Activated B cell treated with CpG ODN at 0.5 μM for 24 hours (primary cell): Measurements from ENCODE around the gene GRAMD2B. TPM values are rescaled to one million over a fixed set of nuclear protein-coding genes. Genes with fewer than 3 reads are reported as not detected.

Source experiments
- ATAC-seq: fragments of 200-7000 bp; cut with Tn5 transposase; one replicate; pipeline ENCODE4 v1.10.0; 2021; ENCODE audit warnings: low read depth, mild to moderate bottlenecking, moderate library complexity
- CTCF ChIA-PET: fragments of 350-600 bp; sonication (Branson Sonifier 250); formaldehyde crosslinking; loops from one replicate; lab custom pipeline; 2021; ENCODE audit warnings: antibody characterized with exemption; lab: Charles Lee
- POLR2A ChIA-PET: fragments of 350-600 bp; sonication (Branson Sonifier 250); formaldehyde crosslinking; loops from one replicate; lab custom pipeline; 2021; ENCODE audit warnings: antibody characterized with exemption; lab: Charles Lee
- DNase-seq: peaks from one replicate; pipeline ENCODE4 v3.0.0; 2022
- H3K27ac Mint-ChIP-seq: one replicate; pipeline ENCODE4 v1.8.0; 2020; ENCODE audit warnings: mixed read lengths
- H3K27me3 Mint-ChIP-seq: one replicate; pipeline ENCODE4 v1.8.0; 2021; ENCODE audit warnings: mixed read lengths
- H3K36me3 Mint-ChIP-seq: one replicate; pipeline ENCODE4 v1.8.0; 2021; ENCODE audit warnings: low read depth, mixed read lengths
- H3K4me1 Mint-ChIP-seq: one replicate; pipeline ENCODE4 v1.8.0; 2021; ENCODE audit warnings: mixed read lengths
- H3K4me3 Mint-ChIP-seq: one replicate; pipeline ENCODE4 v1.8.0; 2020; ENCODE audit warnings: mild to moderate bottlenecking, mixed read lengths
- H3K9me3 Mint-ChIP-seq: one replicate; pipeline ENCODE4 v1.8.0; 2020; ENCODE audit warnings: mixed read lengths
- intact Hi-C: fragments of 100-400 bp; cut with micrococcal nuclease; formaldehyde crosslinking; loops from one replicate; pipeline ENCODE4 v1.15.1; 2024
- total RNA-seq: library from RNA; stranded (reverse); gene quantifications from 2 replicates; pipeline ENCODE4 v1.2.3, GENCODE V29; 2022
- TF ChIP-seq, protein P1 (sequence below): fragments of 200-600 bp; IDR thresholded peaks from one replicate; pipeline ENCODE4 v1.8.0; 2022; ENCODE audit warnings: antibody characterized with exemption, mild to moderate bottlenecking

GRAMD2B gene
- total RNA-seq, 1 donor from 2014 or later = 4.9 TPM

DNA sequence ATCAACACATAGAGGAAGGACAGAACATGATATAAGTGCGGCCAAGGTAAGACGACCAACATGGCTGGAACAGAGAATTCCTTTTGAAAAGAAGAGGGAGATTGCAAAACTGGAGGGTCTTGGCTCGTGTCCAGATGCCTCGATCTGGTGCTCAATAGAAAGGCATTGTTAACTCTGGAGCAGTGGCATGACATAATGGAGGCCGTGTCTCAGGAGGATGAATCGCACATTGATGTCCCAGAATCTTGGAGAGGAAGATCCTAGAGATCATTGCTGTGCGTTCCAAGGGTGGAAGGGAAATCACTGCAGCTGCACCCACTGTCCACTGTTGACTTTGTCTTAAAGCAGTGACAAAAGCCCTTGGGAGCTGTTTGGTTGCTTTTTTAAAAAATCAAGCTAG lies 30.9 kb downstream of the GRAMD2B start:
- H3K27me3 Mint-ChIP-seq = no peaks in the 10 kb centered on the region
- H3K4me3 Mint-ChIP-seq = no peak overlapping the region
- POLR2A ChIA-PET = no interaction called here
- TF ChIP-seq, protein P1, sequence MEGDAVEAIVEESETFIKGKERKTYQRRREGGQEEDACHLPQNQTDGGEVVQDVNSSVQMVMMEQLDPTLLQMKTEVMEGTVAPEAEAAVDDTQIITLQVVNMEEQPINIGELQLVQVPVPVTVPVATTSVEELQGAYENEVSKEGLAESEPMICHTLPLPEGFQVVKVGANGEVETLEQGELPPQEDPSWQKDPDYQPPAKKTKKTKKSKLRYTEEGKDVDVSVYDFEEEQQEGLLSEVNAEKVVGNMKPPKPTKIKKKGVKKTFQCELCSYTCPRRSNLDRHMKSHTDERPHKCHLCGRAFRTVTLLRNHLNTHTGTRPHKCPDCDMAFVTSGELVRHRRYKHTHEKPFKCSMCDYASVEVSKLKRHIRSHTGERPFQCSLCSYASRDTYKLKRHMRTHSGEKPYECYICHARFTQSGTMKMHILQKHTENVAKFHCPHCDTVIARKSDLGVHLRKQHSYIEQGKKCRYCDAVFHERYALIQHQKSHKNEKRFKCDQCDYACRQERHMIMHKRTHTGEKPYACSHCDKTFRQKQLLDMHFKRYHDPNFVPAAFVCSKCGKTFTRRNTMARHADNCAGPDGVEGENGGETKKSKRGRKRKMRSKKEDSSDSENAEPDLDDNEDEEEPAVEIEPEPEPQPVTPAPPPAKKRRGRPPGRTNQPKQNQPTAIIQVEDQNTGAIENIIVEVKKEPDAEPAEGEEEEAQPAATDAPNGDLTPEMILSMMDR = no peak
- H3K9me3 Mint-ChIP-seq = no peaks in the 10 kb centered on the region
- no peaks in the 10 kb centered on the region for H3K36me3 Mint-ChIP-seq
- DNase-seq (no peak), ATAC-seq (no peak)
- peaks cover 14% of the 10 kb centered on the region for H3K4me1 Mint-ChIP-seq
- CTCF ChIA-PET = no interaction called here
- intact Hi-C loops = no loop called here
- H3K27ac Mint-ChIP-seq = no peak overlapping the region

DNA sequence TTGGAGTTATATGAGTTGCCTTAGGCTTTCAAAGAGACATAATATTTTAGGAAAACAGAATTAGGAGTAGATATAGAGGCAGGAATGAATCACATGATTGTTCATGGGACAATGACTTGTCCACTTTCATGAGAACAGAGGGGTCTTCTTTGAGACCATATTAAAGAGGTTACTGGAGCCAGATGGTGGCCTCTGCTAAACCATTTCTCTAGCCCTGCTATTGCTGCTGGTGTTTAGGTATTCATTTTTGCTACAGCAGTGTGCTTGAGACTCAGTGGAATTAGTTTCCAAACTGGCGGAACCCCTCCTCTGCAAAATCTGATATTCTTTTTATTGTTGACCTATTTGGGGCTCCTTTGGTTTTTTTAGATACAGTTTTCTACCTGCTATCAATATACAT lies 31.3 kb downstream of the GRAMD2B start:
- no peak overlapping the region for H3K4me3 Mint-ChIP-seq
- intact Hi-C loops = no loop called here
- TF ChIP-seq, protein P1 = no peak
- no peak for ATAC-seq
- no peaks in the 10 kb centered on the region for H3K27me3 Mint-ChIP-seq
- no peaks in the 10 kb centered on the region for H3K9me3 Mint-ChIP-seq
- POLR2A ChIA-PET = no interaction called here
- no peak for DNase-seq
- CTCF ChIA-PET = no interaction called here
- H3K27ac Mint-ChIP-seq = no peak overlapping the region
- H3K36me3 Mint-ChIP-seq = no peaks in the 10 kb centered on the region
- peaks cover 12% of the 10 kb centered on the region for H3K4me1 Mint-ChIP-seq

DNA sequence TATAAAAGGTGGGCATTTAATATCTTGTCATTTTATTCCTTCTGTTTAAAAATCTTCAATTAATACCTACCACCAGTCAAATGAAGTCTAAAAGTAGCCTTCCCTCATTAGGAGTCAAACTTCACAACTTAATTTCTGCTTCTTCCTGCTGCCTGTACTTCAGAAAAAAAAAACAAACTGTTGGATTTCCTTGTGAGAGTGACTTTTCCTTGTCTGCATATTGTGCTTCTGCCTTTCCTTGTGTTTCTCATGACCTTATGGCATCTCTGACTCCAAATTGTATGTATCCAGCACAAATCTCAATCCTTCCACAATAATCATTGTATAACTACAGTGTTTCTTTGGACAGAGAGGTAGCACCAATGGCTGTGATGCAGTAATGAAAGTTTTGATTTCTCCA lies 32.1 kb downstream of the GRAMD2B start:
- no peaks in the 10 kb centered on the region for H3K9me3 Mint-ChIP-seq
- TF ChIP-seq, protein P1 = no peak
- ATAC-seq = no peak
- ChIA-PET POLR2A (no interaction called here), CTCF (no interaction called here)
- H3K27me3 Mint-ChIP-seq = no peaks in the 10 kb centered on the region
- intact Hi-C loops = no loop called here
- peaks cover 4% of the 10 kb centered on the region for H3K4me1 Mint-ChIP-seq
- H3K27ac Mint-ChIP-seq = no peak overlapping the region
- H3K36me3 Mint-ChIP-seq = no peaks in the 10 kb centered on the region
- H3K4me3 Mint-ChIP-seq = no peak overlapping the region
- DNase-seq = no peak

DNA sequence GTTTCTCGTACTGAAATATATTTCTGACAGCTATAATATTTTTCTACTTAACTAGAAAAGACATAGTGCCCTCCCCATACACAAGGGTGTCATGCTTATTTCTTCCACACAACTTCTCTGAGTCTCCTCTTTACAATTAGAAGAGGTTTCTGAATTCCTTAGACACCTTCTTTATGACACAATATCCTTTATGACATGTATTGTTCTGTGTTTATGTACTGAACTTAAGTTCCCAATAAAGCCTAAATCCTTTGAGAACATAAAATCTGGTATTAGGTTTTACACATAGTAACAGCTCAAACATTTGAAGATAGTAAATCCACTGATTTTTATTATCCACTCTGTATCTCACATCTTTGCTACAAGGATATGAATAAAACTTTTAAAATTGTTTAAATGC lies 32.5 kb downstream of the GRAMD2B start:
- Mint-ChIP-seq H3K36me3 (no peaks in the 10 kb centered on the region), H3K9me3 (no peaks in the 10 kb centered on the region), H3K27ac (no peak overlapping the region), H3K4me3 (no peak overlapping the region), H3K27me3 (no peaks in the 10 kb centered on the region), H3K4me1 (no peaks in the 10 kb centered on the region)
- DNase-seq (no peak), ATAC-seq (no peak)
- TF ChIP-seq, protein P1 = no peak
- ChIA-PET POLR2A (no interaction called here), CTCF (no interaction called here)
- intact Hi-C loops = no loop called here

DNA sequence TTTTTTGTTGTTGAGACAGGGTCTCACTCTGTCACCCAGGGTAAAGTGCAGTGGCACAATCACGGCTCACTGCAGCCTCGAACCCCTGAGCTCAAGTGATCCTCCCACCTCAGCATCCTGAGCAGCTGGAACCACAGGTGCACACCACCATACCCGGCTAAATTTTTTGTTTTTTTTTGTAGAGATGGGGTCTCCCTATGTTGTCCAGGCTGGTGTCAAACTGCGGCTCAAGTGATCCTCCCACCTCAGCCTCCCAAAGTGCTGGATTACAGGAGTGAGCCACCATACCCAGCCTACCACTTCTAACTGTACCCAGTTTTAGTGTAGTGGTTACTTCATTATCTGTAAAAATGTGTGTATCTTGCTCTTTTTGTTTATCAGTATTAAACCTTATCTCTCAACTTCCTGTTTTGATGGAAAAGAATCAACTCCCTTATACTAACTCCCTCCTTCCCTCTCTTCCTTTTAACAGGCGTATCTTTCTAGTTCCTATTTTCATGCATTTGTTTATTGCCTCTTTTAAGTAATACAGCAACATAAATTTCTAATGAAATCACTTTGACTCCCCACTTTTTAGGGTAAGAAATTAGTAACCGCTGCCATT lies 33.1 kb downstream of the GRAMD2B start:
- Mint-ChIP-seq H3K9me3 (no peaks in the 10 kb centered on the region), H3K27me3 (no peaks in the 10 kb centered on the region), H3K4me3 (no peak overlapping the region), H3K27ac (no peak overlapping the region), H3K36me3 (no peaks in the 10 kb centered on the region), H3K4me1 (peaks cover 4% of the 10 kb centered on the region)
- CTCF ChIA-PET = no interaction called here
- TF ChIP-seq, protein P1 = no peak
- intact Hi-C loops = no loop called here
- POLR2A ChIA-PET = no interaction called here
- DNase-seq = no peak
- no peak for ATAC-seq
